HepG2 (cell line): ENCODE measurements around the gene SLC19A1. TPM values are rescaled to one million over a fixed set of nuclear protein-coding genes. Genes with fewer than 3 reads are reported as not detected.

Source experiments
- PHB2 ChIP-seq: fragments of 450-650 bp; IDR thresholded peaks from 2 replicates; pipeline ENCODE4 v1.6.1; 2018; ENCODE audit not compliant: partially characterized antibody
- RAD51 ChIP-seq: fragments of 450-650 bp; IDR thresholded peaks from 2 replicates; pipeline ENCODE4 v1.6.1; 2016; ENCODE audit warnings: borderline replicate concordance
- TEAD3 ChIP-seq: optimal IDR thresholded peaks from 2 replicates; pipeline ENCODE3; 2016; ENCODE audit warnings: borderline replicate concordance
- ZNF260 ChIP-seq: sonication (generic); formaldehyde crosslinking; IDR thresholded peaks from 2 replicates; pipeline ENCODE4 v1.4.0; 2020; ENCODE audit warnings: missing genetic modification reagents, low read depth, mild to moderate bottlenecking, borderline replicate concordance
- polyA plus RNA-seq, 8 experiments: library from polyadenylated mRNA; depleted of rRNA in 3 of 8; stranded (reverse) in 7 of 8; unstranded in 1 of 8; fragments of >200 nt; fragmentation: Illumina TruSeq in 4 of 8; extraction: Trizol in 4 of 8; gene quantifications; 2 replicates each; pipeline versions ENCODE4 v1.2.1 to v1.2.3, GENCODE V29; 2011 to 2016; ENCODE audit warnings: low read depth in 4 of 8, missing spikeins in 1 of 8, mixed read lengths in 1 of 8; ENCODE audit not compliant: insufficient read depth in 1 of 8
- total RNA-seq, 5 experiments: library from RNA; depleted of rRNA; stranded (reverse); fragments of >200 nt; fragmentation: Illumina TruSeq; extraction: Trizol; gene quantifications; 2 replicates each; pipeline ENCODE4 v1.2.3, GENCODE V29; 2016; ENCODE audit warnings: low read depth in 1 of 5
- TF ChIP-seq, protein P1 (sequence below), 2 experiments: sonication (generic) in 1 of 2; formaldehyde crosslinking in 1 of 2; IDR thresholded peaks; 2 replicates each; pipeline versions ENCODE4 v1.6.1 to v1.9.0; 2014 to 2022; ENCODE audit warnings: antibody characterized with exemption in 1 of 2, borderline replicate concordance in 1 of 2, inconsistent platforms in 1 of 2, low read depth in 1 of 2, missing genetic modification reagents in 1 of 2
- TF ChIP-seq, protein P2 (sequence below): sonication (generic); formaldehyde crosslinking; IDR thresholded peaks from 2 replicates; pipeline ENCODE4 v1.5.1; 2020; ENCODE audit warnings: missing genetic modification reagents, mild to moderate bottlenecking, borderline replicate concordance

Gene SLC19A1
- total and polyA plus RNA-seq, 2 of the 13 experiments (the other 11 are each of a cell fraction or from before 2014, with no cell fraction given) = 21.8 to 23.0 TPM

DNA sequence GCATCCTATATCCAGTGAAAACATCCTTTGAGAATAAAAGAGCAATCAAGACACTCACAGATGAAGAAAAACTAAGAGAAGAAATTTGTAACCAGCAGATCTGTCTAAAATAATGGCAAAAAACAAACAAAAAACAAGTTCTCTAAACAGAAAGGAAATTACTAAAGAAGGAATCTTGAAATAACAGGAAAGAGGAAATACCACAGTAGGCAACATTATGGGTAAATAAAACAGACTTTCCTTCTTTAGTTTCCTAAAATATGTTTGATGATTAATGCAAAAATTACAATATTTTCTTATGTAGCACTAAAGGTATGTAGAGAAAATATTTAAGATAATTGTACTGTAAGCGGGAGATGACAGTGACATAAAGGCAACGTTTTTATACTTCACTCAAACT, 23.5 kb downstream of the SLC19A1 start (continued):
- TF ChIP-seq, protein P1, sequence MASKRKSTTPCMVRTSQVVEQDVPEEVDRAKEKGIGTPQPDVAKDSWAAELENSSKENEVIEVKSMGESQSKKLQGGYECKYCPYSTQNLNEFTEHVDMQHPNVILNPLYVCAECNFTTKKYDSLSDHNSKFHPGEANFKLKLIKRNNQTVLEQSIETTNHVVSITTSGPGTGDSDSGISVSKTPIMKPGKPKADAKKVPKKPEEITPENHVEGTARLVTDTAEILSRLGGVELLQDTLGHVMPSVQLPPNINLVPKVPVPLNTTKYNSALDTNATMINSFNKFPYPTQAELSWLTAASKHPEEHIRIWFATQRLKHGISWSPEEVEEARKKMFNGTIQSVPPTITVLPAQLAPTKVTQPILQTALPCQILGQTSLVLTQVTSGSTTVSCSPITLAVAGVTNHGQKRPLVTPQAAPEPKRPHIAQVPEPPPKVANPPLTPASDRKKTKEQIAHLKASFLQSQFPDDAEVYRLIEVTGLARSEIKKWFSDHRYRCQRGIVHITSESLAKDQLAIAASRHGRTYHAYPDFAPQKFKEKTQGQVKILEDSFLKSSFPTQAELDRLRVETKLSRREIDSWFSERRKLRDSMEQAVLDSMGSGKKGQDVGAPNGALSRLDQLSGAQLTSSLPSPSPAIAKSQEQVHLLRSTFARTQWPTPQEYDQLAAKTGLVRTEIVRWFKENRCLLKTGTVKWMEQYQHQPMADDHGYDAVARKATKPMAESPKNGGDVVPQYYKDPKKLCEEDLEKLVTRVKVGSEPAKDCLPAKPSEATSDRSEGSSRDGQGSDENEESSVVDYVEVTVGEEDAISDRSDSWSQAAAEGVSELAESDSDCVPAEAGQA (IDR thresholded peaks at IDR 0.05; ENCODE audit: low read depth) = no peak
- TF ChIP-seq, protein P1 (CRISPR knock-in tag; IDR thresholded peaks at IDR 0.05; ENCODE audit: borderline replicate concordance) = no peak
- TF ChIP-seq TEAD3 (CRISPR knock-in tag) = no peak
- TF ChIP-seq, protein P2, sequence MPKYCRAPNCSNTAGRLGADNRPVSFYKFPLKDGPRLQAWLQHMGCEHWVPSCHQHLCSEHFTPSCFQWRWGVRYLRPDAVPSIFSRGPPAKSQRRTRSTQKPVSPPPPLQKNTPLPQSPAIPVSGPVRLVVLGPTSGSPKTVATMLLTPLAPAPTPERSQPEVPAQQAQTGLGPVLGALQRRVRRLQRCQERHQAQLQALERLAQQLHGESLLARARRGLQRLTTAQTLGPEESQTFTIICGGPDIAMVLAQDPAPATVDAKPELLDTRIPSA (CRISPR knock-in tag) = no peak
- TF ChIP-seq PHB2 = no peak
- no peak for TF ChIP-seq ZNF260 (CRISPR knock-in tag)
- TF ChIP-seq RAD51 = no peak
